ENCODE data around the gene BBS1.
A peak's percentile ranks its signal among the peaks of the same experiment; 100 is the strongest.
"Not testable (repeated sequence)": the region's sequence is repeated elsewhere in the genome, so short reads cannot be mapped to it uniquely, and the experiment has no call there.

Gene BBS1

DNA sequence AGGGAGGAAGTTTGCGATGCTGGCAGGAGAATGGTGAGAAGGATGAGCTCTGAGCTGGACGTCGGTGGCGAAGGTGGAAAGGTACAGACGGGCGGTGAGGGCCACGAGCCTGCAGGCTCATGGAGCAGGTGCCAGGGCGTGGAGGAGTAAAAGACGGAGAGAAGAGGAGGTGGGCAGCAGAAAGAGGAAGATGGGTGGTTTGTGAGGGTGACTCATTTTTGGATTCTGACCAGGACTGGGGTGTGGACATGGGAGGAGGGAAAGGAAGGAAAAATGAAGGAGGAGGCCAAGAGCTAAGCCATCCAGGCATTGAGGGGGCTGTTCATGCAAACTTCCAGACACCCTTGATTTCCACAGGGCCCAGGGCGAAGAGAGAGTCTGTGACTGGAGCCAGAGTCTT, 31.9 kb downstream of the BBS1 start:
- peak; percentile 37 for DNase-seq (ENCODE audit: low read depth)
- TF ChIP-seq MYC (IDR thresholded peaks at IDR 0.05; ENCODE audit: low read depth, low read length) (no peak), POLR2A (IDR thresholded peaks at IDR 0.05; ENCODE audit: extremely low read depth, insufficient read length) (no peak)
- TF ChIP-seq, protein P1, sequence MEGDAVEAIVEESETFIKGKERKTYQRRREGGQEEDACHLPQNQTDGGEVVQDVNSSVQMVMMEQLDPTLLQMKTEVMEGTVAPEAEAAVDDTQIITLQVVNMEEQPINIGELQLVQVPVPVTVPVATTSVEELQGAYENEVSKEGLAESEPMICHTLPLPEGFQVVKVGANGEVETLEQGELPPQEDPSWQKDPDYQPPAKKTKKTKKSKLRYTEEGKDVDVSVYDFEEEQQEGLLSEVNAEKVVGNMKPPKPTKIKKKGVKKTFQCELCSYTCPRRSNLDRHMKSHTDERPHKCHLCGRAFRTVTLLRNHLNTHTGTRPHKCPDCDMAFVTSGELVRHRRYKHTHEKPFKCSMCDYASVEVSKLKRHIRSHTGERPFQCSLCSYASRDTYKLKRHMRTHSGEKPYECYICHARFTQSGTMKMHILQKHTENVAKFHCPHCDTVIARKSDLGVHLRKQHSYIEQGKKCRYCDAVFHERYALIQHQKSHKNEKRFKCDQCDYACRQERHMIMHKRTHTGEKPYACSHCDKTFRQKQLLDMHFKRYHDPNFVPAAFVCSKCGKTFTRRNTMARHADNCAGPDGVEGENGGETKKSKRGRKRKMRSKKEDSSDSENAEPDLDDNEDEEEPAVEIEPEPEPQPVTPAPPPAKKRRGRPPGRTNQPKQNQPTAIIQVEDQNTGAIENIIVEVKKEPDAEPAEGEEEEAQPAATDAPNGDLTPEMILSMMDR (IDR thresholded peaks at IDR 0.05; ENCODE audit: low read depth, low read length), result no peak
- H3K4me3 ChIP-seq (ENCODE audit: low read depth, low read length), result no peak overlapping the region

DNA sequence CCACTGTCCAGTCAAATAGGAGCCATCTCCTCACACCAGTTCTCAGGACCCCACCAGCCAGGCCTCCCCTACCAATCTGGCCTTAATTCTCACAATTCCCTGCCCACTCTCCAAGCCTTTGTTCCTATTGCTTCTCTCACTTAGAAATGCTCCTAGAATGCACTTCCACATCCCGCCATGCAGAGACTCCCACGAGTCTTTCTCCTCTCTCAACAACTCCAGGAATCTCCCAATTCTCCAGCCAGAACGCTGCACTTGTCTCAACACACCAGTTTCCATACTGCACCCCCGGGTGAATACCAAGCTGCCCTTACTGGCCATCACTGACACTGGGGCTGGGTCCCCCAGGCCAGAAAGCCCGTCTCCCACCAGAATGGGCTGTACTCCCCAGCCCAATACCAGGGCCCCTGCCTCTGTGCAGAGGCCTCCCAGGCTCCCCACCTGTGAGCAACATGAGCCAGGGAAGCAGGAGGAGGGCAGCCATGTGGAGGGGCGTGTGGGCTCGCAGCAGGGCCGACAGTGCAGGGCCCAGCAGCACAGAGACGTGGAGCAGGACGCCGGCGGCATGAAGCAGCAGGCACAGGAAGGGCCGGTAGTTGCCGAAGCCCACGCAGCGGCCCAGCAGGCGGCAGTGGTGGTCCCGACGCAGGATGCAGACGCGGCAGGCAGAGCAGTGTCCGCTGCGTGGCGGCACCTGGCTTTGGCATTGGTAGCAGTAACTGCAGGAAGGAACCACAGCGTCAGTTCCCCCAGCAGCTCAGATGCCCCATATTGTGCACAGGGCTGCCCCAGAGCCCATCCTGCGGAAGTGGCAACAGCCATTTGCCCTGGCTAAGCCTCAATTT, 33.0 kb downstream of the BBS1 start:
- TF ChIP-seq POLR2A (IDR thresholded peaks at IDR 0.05; ENCODE audit: extremely low read depth, insufficient read length) (no peak), MAX (IDR thresholded peaks at IDR 0.05; ENCODE audit: low read depth, low read length) (no peak), MYC (IDR thresholded peaks at IDR 0.05; ENCODE audit: low read depth, low read length) (no peak)
- TF ChIP-seq, protein P1 (IDR thresholded peaks at IDR 0.05; ENCODE audit: low read depth, low read length), result no peak
- H3K4me3 ChIP-seq (ENCODE audit: low read depth, low read length), result no peak overlapping the region

GRCh38 chr11:66544952-66545351, 34.5 kb downstream of the BBS1 start:
- not testable (repeated sequence) for DNase-seq (ENCODE audit: low read depth)
- peak overlapping the region; percentile 67 for H3K4me3 ChIP-seq (ENCODE audit: low read depth, low read length)

More for the DNA sequence above, 33.0 kb downstream of the BBS1 start:
- DNase-seq (ENCODE audit: low read depth), result no peak

DNA sequence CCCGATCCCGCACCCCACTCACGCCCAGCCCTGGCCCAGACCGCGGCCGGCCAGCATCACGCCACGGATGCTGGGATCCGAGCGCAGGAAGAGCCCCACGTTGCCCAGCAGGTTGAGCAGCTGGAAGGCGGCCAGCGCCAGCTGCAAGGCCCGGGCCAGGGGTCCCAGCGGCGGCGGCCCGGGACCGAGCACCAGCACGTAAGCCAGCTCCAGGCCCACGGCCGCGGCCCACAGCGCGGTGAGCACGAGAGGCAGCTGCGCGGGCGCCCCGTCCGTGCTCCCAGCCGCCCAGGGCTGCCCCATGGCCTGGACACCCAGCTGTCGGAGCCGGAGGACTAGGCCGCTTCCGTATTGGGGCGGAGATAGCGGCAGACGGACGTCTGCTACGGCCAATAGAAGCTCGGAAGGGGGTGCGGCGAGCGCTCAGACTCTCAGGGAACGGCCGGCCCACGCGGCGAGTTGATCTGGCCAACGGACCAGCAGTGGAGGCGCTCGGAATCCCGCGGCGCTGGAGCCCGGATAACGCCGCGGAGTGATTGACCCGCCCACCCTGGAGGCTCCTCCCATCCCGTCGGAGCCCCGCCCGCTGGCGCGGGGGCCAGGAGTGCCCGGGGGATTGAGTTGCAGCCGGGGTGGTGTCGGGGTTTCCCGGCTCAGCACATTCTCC, 35.4 kb downstream of the BBS1 start, which contains the start of gene ZDHHC24:
Gene ZDHHC24 (minus strand): TSS at position 348 of the 667 bp plus-strand sequence. CDS start 45 bp downstream, at position 303.
- peak within 1 kb of the TSS; percentile 67 for H3K4me3 ChIP-seq (ENCODE audit: low read depth, low read length)
- peak; percentile 97 for DNase-seq (ENCODE audit: low read depth)
- TF ChIP-seq MAX (IDR thresholded peaks at IDR 0.05; ENCODE audit: low read depth, low read length), result peak; percentile 49
- peak; percentile 75 for TF ChIP-seq POLR2A (IDR thresholded peaks at IDR 0.05; ENCODE audit: extremely low read depth, insufficient read length)
- TF ChIP-seq MYC (IDR thresholded peaks at IDR 0.05; ENCODE audit: low read depth, low read length), result peak; percentile 86
- TF ChIP-seq, protein P1 (IDR thresholded peaks at IDR 0.05; ENCODE audit: low read depth, low read length), result no peak

DNA sequence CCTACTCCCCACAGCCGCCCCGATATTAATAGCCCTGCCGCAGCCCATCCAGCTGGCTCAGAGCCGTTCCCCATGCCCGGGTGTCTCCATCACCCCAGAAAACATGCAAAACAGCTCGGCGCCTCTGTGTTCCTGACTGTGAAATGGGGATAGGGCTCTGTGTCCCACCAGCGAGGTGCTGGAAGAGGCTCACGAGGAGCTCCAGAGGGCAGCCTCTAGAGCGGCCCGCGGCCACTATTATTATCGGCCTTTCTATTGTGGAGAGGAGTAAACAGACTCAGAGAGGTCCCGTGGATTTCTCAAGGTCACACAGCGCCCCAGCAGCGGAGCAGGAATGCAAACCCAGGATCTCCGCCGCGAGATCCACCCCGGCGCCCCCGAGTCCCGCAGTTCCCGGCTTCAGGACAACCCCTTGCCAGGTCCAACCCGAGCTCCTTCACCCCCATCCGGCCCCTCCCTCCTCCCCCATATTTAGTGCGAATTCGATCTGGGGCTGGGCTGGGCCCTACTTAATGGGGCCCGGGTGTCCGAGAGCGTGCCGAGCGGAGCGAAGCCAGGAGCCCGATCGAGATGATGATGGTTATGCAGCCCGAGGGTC, 36.0 kb downstream of the BBS1 start, which contains the start of gene ACTN3:
Gene ACTN3 (plus strand): TSS at position 536 of the 598 bp plus-strand sequence. CDS start 35 bp downstream, at position 571.
- H3K4me3 ChIP-seq (ENCODE audit: low read depth, low read length), result peak within 1 kb of the TSS; percentile 67
- no peak for DNase-seq (ENCODE audit: low read depth)

More for the DNA sequence above, 36.0 kb downstream of the BBS1 start, which contains the start of gene ACTN3:
- no peak for TF ChIP-seq MAX (IDR thresholded peaks at IDR 0.05; ENCODE audit: low read depth, low read length)
- TF ChIP-seq, protein P1 (IDR thresholded peaks at IDR 0.05; ENCODE audit: low read depth, low read length), result no peak
- TF ChIP-seq MYC (IDR thresholded peaks at IDR 0.05; ENCODE audit: low read depth, low read length), result no peak
- TF ChIP-seq POLR2A (IDR thresholded peaks at IDR 0.05; ENCODE audit: extremely low read depth, insufficient read length), result no peak
